Left ventricle myocardium inferior (tissue), 1 donor: ENCODE results near the gene IPPK. TPM values are rescaled to one million over a fixed set of nuclear protein-coding genes. Genes with fewer than 3 reads are reported as not detected.

Source experiments
- DNase-seq: peaks from one replicate; pipeline ENCODE4 v3.0.0-alpha.2; 2020
- H3K27ac ChIP-seq: fragments of 200-600 bp; replicated peaks from 2 replicates; pipeline ENCODE4 v1.8.0; 2021
- H3K27me3 ChIP-seq: fragments of 200-600 bp; 2 replicates; pipeline ENCODE4 v1.8.0; 2021; ENCODE audit warnings: low read depth
- H3K36me3 ChIP-seq: fragments of 200-600 bp; 2 replicates; pipeline ENCODE4 v1.8.0; 2021
- H3K4me1 ChIP-seq: fragments of 200-600 bp; 2 replicates; pipeline ENCODE4 v1.8.0; 2021
- H3K4me3 ChIP-seq: fragments of 200-600 bp; 2 replicates; pipeline ENCODE4 v1.8.0; 2021; ENCODE audit warnings: mild to moderate bottlenecking, moderate library complexity
- H3K9me3 ChIP-seq: fragments of 200-600 bp; replicated peaks from 2 replicates; pipeline ENCODE4 v1.8.0; 2021
- CTCF ChIP-seq: fragments of 200-600 bp; IDR thresholded peaks from 2 replicates; pipeline ENCODE4 v1.8.0; 2021; ENCODE audit warnings: antibody characterized with exemption, mild to moderate bottlenecking, borderline replicate concordance
- intact Hi-C: fragments of 100-400 bp; cut with micrococcal nuclease; formaldehyde crosslinking; loops from one replicate; pipeline ENCODE4 v1.11.0; 2022
- total RNA-seq: library from RNA; stranded (reverse); fragmentation: NEBNext Ultra II Directional; extraction: Animal tissue kit (Norgen Biotek cat#: 25700); gene quantifications from one replicate; pipeline ENCODE4 v1.2.1, GENCODE V29; 2021
- donor health status: DM: no; HTN: yes; CAD: no; lungs with severe emphysema.

The IPPK gene
- total RNA-seq, 1 donor from 2014 or later: 7.3 TPM

DNA sequence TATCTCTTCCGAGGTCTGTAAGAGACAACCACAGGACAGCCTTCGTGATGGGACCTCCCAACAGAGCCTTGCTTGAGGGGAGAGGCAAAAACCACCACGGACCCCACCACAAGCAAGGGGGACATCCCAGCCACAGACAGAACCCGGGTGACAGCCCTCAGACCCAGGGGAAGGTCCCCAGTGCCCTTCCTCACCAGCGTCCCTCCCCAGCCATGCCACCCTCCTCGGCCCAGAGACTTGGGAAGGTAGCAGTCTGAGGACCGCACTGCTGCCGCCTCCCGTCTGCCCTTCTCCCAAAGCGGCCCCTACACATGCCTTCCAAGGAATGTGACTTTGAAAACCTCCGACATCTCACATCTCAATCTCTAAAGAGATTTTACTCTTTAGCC lies 13.4 kb downstream of the IPPK start:
- TF ChIP-seq CTCF: no peak
- DNase-seq: no peak
- Histone ChIP-seq H3K27ac (no peak overlapping the region), H3K36me3 (peaks cover 25% of the 10 kb centered on the region), H3K9me3 (no peaks in the 10 kb centered on the region), H3K27me3 (no peaks in the 10 kb centered on the region), H3K4me3 (no peak overlapping the region), H3K4me1 (peaks cover 35% of the 10 kb centered on the region)
- intact Hi-C loops: no loop called here

DNA sequence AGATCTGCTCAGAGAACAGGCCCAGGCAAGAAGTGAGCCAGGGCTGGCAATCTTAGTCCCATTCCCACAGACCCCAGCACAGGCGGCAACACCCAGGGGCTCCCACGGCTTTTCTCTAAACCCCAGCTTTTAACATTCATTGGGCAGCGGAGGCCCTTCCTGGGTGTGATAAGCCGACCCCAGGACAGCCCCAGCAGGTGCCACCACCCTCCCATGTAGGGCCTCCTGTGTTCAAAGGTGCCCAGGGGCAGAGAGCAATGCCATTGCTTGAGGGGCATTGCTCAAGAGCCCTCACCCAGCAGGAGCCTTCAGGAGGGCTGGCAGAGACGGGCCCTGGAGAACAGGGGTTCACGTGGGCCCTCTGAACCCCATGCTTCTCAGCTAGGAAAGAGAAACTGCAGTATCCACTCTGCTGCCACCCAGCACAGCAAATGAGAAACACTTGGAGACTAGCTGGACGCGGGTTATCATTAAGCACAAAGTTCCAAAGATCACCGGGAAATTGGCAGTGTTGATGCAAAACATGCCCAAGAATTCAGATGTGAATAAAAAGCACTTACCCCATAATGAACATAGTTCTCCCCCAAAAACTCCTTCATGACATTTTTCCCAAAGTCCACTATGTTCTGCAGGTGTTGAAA lies 13.9 kb downstream of the IPPK start:
- Histone ChIP-seq H3K27me3 (no peaks in the 10 kb centered on the region), H3K9me3 (no peaks in the 10 kb centered on the region), H3K4me3 (no peak overlapping the region), H3K4me1 (peaks cover 37% of the 10 kb centered on the region), H3K36me3 (peaks cover 26% of the 10 kb centered on the region), H3K27ac (no peak overlapping the region)
- TF ChIP-seq CTCF: no peak
- intact Hi-C loops: no loop called here
- DNase-seq: no peak

GRCh38 chr9:92655366-92655765 lies 14.6 kb downstream of the IPPK start:
- H3K36me3 ChIP-seq: peaks cover 27% of the 10 kb centered on the region
- H3K4me3 ChIP-seq: no peak overlapping the region
- H3K4me1 ChIP-seq: peaks cover 37% of the 10 kb centered on the region
- no peak for DNase-seq
- peak overlapping the region; percentile 34 for H3K27ac ChIP-seq
- H3K27me3 ChIP-seq: no peaks in the 10 kb centered on the region
- H3K9me3 ChIP-seq: no peaks in the 10 kb centered on the region
- intact Hi-C loops: no loop called here
- TF ChIP-seq CTCF: no peak

GRCh38 chr9:92654481-92655301 lies 15.2 kb downstream of the IPPK start:
- peak overlapping the region; percentile 34 for H3K27ac ChIP-seq
- no peak overlapping the region for H3K4me3 ChIP-seq
- no peak for DNase-seq
- no peaks in the 10 kb centered on the region for H3K9me3 ChIP-seq
- peaks cover 33% of the 10 kb centered on the region for H3K36me3 ChIP-seq
- no peak for TF ChIP-seq CTCF
- peaks cover 40% of the 10 kb centered on the region for H3K4me1 ChIP-seq
- intact Hi-C loops: no loop called here
- no peaks in the 10 kb centered on the region for H3K27me3 ChIP-seq

DNA sequence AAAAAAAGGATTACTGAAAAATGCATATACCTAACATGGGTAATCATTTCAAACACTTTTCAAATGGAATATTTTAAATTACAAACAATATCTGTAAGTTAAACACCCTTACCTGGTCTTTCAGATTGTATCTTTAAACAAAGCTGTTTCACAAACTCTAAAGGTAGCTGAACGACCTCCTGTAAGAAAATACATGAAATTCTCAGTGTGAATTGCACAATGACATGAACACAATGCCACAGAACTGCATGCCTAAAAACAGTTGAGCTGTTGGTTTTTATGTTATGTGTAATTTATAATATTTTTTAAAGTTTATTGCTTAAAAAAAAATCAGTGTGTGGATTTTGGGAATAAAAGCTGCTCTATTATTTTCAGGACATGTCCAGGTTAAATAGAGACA lies 17.5 kb downstream of the IPPK start:
- DNase-seq: no peak
- Histone ChIP-seq H3K9me3 (no peaks in the 10 kb centered on the region), H3K36me3 (peaks cover 48% of the 10 kb centered on the region), H3K4me1 (peaks cover 44% of the 10 kb centered on the region), H3K27ac (no peak overlapping the region), H3K4me3 (no peak overlapping the region), H3K27me3 (no peaks in the 10 kb centered on the region)
- no peak for TF ChIP-seq CTCF
- intact Hi-C loops: no loop called here
